ENCODE data around the gene HUS1B. TPM values are rescaled to one million over a fixed set of nuclear protein-coding genes. Genes with fewer than 3 reads are reported as not detected.

Gene HUS1B
- total RNA-seq, 4 donors from 2014 or later = 0.88 to 5.4 (median 3.0) TPM; not detected in 1

GRCh38 chr6:689223-689622 lies 32.3 kb upstream of the HUS1B start:
- no peak for DNase-seq (ENCODE audit: low spot score)
- no peak for TF ChIP-seq CTCF (IDR thresholded peaks at IDR 0.05)
- no peak for ATAC-seq (ENCODE audit: low FRiP score)

DNA sequence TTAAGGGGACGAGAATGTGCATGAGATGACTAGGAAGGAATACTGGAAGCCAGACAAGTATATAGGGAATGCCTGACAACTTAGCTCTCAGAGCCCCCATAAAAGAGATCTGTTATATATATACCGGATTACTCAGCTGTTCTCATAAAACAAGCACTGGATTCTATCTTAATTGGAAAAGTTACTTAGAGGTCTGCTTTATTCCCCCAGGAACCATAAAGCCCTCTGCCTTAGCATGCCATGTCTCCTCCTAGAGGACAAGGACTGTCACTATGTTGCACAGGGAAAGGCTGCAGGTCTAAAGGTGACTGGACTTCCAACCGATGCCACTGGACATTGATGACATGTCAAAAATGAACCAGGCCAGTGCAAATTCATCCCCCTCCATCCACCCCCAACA lies 29.6 kb upstream of the HUS1B start:
- TF ChIP-seq CTCF (IDR thresholded peaks at IDR 0.05) = no peak
- ATAC-seq (ENCODE audit: low FRiP score) (no peak), DNase-seq (ENCODE audit: low spot score) (no peak)

DNA sequence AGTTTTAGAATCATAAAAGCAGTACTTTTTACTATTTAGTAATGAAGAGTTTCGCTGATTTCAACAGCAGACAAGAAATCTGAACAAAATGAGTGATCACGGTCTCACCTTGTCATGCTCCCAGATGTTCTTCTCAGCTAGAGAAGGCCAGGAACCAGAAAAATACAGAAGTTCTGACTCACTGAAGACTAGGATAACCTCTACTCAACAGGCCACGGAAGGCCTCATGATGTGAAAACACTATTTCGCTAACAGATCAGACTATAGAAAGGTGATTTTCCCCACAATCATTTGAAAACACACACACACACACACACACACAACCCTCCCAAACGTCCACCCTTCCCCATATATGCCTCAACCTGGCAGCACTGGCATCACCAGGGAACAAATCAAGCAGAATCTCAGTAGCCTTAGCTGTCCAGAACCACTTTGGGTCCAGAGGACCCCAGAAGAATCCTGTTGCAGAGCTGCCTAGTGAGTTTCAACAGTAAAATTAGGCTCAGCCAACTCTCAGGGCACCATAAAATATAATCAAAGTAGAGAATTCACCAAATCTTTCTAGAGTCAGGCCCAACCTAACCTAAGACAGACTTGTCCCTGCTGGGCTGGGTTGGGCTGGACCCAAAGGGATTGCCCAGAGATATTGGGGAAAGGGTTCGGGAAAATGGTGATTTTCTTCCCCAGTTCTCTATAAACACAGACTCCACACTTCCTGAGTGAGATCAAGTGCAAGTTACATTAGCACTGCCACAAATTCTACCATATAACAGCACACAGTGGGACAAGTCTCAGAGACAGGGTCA lies 28.1 kb upstream of the HUS1B start:
- DNase-seq (ENCODE audit: low spot score) (no peak), ATAC-seq (ENCODE audit: low FRiP score) (no peak)
- TF ChIP-seq CTCF (IDR thresholded peaks at IDR 0.05) = no peak

GRCh38 chr6:683742-684440 lies 27.0 kb upstream of the HUS1B start:
- TF ChIP-seq CTCF (IDR thresholded peaks at IDR 0.05) = no peak
- ATAC-seq (ENCODE audit: low FRiP score) (peak; percentile 48), DNase-seq (ENCODE audit: low spot score) (no peak)

DNA sequence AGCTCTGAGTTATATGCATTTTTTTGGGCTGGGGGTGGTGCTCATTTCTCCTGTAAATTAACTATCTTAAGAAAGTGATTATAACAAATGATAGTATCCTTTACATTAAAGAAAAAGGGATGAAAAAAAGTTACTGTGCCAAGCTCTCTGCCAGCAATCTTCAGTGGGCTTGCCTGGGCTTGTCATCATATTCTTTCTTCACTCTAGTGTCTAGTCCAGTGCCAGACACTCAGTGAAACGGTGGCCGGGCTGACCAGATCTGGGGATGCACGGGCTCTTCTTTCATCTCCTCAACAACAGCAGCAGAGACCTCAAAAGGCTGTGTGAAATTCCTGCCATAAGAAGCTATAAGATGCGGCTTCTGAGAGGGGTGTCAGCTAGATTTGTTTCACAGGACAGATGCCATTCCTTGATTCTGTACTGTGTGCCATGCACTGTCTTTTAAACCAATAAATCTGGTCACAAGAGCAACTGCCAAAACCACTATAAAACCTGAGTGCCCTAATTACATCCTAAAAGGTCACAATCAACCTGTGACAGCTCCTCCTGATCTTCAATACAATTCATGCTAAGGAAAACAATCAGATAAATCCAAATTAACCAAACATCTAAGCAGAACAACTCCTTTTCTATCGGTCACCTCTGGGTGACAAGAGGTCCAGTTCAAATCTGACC lies 23.9 kb upstream of the HUS1B start:
- ATAC-seq (ENCODE audit: low FRiP score) (no peak), DNase-seq (ENCODE audit: low spot score) (no peak)
- no peak for TF ChIP-seq CTCF (IDR thresholded peaks at IDR 0.05)

DNA sequence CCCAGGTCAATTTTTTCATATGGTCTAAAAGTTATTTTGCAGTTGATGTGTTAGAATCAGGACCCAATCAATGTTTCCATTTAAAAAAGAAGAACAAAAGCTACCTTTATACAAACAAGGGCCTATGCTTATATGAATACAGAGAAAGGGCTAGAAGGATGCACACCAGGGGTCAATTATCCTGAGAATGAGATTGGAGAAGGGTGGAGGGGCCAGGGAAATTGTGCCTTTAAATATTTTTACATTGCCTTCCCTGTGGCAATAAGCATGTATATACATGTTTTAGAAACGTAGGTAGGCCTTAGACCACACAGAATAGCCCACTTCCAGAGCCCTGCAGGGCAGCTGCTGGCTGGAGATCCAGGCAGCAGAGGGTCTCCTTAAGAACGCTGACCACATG lies 23.4 kb upstream of the HUS1B start:
- ATAC-seq (ENCODE audit: low FRiP score) (no peak), DNase-seq (ENCODE audit: low spot score) (no peak)
- TF ChIP-seq CTCF (IDR thresholded peaks at IDR 0.05) = no peak

All from omental fat pad (tissue), 4 donors.